Stimulated activated CD4-positive, alpha-beta T cell treated with anti-CD3 and anti-CD28 coated beads, Interleukin-2, amount 100 ng/mL, for 48 hours (primary cell): ENCODE data around the gene ADAMTS17.

Experiments used
- DNase-seq, 2 donors: peaks; one replicate each; pipeline ENCODE4 v3.0.0-alpha.2; 2020

The ADAMTS17 gene

DNA sequence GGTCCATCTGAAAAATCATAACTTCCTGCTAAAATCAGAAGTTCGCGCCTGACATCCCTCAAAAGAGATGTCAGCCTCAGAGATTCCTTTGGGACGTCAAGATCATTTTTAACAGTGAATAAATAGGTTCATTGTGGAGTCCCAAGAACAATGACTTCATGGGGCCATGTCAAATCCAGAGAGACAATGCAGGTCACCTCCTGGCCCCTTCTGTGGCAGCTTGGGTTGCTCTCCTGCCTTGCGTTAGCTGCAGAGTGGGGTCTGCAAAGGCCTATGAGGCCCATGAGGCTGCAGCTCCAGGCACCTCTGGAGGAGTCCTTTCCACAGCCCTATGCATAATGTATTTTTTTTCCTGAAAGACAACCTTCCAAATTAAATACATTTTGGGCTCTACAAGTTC lies 282.3 kb downstream of the ADAMTS17 start:
- no peak for DNase-seq

GRCh38 chr15:100059094-100059493 lies 282.7 kb downstream of the ADAMTS17 start:
- DNase-seq = no peak

DNA sequence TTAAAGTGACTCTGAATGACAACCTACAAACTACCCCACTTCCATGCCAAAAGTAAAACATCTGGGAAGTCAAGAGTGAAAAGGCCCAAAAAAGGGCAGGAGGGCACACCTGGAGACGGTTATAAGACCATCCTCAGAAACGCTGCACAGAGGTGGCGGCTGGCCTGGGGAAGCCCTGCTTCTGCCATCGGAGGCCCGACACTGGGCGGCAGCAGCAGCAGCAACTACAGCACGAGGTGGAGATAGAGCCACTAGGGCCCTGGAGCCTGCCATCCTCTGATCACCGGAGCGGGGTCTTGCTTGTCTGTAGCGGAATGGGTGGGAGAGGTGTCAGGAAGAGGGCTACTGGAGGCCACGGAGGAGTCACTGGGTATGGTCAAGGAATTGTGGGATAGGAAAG lies 283.3 kb downstream of the ADAMTS17 start:
- no peak for DNase-seq

DNA sequence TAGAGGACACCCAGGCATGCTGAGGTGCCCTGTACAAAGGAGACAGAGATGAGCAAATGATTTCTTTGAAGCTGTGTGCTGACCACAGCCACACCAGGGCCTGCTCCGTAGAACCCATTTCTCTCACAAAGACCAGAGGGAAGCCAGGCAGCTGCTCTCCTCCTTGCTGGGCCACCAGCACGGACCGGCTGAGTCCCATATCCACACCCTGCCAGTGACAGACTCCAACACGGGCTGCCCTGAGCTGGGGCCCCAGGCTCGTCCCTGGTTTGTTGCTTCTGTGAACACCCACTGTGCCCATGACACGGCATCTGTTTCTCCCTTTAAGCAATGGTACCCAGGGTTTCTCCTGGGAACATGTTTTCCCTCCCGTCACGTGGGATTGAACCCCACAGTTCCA lies 284.5 kb downstream of the ADAMTS17 start:
- DNase-seq = no peak

- DNase-seq = no peak
These were observed 285.2 kb downstream of the ADAMTS17 start for GRCh38 chr15:100056411-100057072.

- no peak for DNase-seq
These were observed 286.0 kb downstream of the ADAMTS17 start for GRCh38 chr15:100055821-100056220.

DNA sequence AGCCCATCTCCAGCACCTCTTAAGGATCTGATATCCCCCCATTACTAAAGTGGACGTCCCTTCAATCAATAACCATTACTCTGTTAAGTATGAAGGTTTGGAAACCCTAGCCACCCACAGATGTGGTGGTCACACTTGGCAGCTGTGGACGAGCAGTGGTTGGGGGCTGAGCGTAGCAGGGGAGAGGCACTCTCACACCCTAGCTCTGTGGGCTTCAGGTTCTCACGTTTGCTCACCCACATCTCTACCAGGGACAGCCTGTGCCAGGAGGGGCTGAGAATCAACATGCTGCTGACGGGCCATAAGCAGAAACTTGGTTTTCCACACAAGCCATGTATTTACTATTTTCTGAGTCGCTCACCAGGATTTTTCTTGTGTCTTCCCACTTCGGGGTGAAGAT lies 287.2 kb downstream of the ADAMTS17 start:
- no peak for DNase-seq

DNA sequence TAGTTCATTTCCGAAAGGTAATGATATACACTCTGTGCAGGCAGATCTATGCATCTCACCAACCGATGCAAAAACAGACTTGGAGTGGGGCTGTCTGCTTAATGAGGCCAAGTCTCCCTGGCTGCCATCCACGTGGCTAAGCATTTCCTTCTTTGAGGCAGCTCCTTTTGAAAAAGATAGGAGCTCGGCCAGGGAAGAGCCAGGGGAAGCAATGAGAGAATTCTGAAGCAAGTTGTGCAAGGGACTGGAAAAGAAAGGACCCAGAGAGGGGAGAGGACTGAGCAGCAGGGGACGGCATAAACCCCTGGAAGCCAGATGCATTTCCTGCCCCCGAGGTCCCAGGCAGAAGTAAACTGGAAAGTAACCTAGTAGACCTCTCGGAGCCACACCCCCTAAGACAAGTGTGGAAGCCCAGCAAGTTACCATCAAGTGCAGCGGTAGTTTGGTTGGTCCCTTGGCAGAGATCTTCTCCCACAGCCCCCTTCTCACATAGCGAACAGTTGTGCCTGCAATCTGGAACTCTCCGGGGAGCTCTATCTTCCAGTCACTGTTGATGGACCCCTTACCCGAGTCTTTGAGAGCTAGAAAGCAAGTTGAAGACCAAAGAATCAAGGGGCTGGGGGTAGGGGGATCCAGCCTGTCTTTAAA lies 288.2 kb downstream of the ADAMTS17 start:
- DNase-seq = no peak

- no peak for DNase-seq
These were observed 288.9 kb downstream of the ADAMTS17 start for GRCh38 chr15:100052716-100053473.

GRCh38 chr15:100050877-100051786 lies 290.6 kb downstream of the ADAMTS17 start:
- DNase-seq = no peak

GRCh38 chr15:100049936-100050876 lies 291.6 kb downstream of the ADAMTS17 start:
- DNase-seq = no peak

- DNase-seq = no peak
These were observed 292.3 kb downstream of the ADAMTS17 start for GRCh38 chr15:100049483-100049882.

- DNase-seq = no peak
These were observed 293.0 kb downstream of the ADAMTS17 start for GRCh38 chr15:100048736-100049135.

DNA sequence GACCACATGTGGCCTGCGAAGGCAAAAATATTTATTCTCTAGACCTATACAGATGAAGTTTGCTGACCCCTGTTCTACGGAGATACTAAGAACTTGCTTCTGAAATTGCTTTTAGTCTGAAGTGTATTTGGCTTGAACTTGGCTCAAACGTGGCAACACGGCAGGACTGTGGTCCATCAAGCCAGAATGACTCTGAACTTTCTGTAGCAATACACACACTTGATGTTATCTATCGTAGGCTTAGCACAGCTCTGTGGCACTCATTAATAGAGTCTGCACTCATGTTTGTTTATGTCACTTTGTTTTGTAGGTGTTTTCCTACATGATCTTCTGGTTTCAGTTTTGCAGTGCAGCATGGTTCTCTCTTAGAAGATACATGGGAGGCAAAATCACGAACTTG lies 298.1 kb downstream of the ADAMTS17 start:
- no peak for DNase-seq

- no peak for DNase-seq
These were observed 298.6 kb downstream of the ADAMTS17 start for GRCh38 chr15:100043068-100043641.

DNA sequence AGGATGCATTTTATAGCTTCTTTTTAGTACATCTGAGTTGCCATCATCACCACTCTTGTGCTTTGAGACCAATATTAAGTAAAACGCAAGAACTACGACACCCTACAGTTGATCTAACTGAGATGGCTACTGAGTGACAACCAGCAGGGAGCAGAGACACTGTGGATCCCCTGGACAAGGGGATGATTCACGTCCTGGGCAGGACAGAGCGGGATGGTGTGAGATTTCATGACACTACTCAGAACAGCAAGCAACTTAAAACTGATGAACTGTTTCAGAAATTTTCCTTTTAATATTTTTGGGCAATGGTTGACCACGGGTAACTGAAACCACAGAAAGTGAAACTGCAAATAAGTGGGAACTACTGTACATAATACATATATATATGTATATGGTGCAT lies 299.2 kb downstream of the ADAMTS17 start:
- DNase-seq = no peak

DNA sequence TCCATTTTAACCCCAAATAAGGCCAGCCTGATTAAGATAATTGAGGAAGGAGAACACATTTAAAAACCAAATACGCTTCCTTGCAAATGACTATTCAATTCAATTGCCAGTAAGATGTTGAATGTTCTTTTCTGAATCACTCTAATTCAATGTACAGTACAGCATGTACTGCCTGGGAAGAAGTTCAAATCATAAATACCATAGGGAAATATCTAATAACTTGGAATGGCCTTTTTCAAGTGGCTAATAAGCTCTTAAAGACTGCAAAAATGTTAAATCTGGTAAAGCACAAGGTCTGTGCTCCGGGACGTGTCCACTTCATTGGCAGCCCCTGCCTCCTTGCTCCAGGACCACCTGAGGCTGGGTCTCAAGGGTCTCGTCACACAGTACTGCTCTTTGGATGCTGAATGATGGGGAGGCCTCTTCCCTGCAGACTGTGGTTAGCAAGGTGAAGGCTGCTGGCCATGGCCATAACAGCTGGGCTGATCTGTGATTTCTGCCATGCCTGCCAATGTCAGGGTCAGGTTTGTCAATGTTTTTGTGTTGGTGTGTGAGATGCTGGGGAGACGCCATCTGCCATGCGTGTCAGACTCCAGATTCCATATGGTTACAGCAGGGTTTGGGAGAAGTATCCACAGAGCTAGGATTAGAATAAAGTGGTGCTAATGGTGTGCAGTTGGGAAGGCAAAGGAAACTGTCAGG lies 300.5 kb downstream of the ADAMTS17 start:
- DNase-seq = no peak

- DNase-seq = no peak
These were observed 301.8 kb downstream of the ADAMTS17 start for GRCh38 chr15:100039994-100040393.

DNA sequence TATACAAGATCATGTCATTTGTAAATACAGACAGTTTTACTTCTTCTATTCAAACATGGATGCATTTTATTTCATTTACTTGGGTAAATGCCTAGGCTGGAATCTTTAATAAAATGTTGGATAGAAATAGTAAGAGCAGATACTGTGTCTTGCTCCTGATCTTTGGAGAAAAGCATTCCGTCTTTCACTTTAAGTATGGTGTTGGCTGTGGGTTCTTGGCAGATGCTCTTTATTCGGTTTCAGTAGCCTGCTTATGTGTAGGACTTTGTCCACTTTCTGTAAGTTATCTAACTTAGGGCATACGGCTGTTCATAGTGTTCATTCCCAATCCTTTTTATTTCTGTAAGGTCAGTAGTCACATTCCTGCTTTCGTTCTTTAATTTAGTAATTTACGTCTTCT lies 303.0 kb downstream of the ADAMTS17 start:
- no peak for DNase-seq

DNA sequence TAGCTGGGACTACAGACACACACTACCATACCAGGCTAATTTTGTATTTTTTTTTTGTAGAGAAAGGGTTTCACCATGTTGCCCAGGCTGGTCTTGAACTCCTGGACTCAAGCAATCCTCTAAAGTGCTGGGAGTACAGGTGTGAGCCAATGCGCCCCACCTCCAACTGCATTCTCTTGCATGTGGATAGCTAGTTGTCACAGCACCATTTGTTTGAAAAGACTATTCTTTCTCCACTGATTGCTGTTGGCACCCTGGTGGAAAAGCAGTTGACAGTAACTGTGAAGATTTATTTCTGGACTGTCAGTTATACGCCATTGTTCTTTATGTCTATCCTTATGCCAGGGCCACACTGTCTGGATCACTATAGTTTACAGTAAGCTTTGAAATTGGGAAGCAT lies 303.9 kb downstream of the ADAMTS17 start:
- no peak for DNase-seq

GRCh38 chr15:100036015-100036414 lies 305.8 kb downstream of the ADAMTS17 start:
- no peak for DNase-seq
